Lower lobe of right lung (tissue), 2 donors: ENCODE results near the gene GRIA4. TPM values are rescaled to one million over a fixed set of nuclear protein-coding genes. Genes with fewer than 3 reads are reported as not detected.
A peak's percentile ranks its signal among the peaks of the same experiment; 100 is the strongest.

Experiments used
- ATAC-seq, 2 donors: fragments of 200-7000 bp; cut with Tn5 transposase; one replicate each; pipeline ENCODE4 v1.9.1; 2020 to 2022; ENCODE audit warnings: mild to moderate bottlenecking in 2 of 2, moderate library complexity in 2 of 2
- DNase-seq: peaks from one replicate; pipeline ENCODE4 v3.0.0-alpha.2; 2020
- H3K27ac ChIP-seq: fragments of 200-600 bp; one replicate; pipeline ENCODE4 v1.8.0; 2022
- H3K27me3 ChIP-seq: fragments of 200-600 bp; one replicate; pipeline ENCODE4 v1.8.0; 2022; ENCODE audit warnings: low read depth
- H3K36me3 ChIP-seq: fragments of 200-600 bp; one replicate; pipeline ENCODE4 v1.8.0; 2022; ENCODE audit warnings: mild to moderate bottlenecking
- H3K4me1 ChIP-seq: fragments of 200-600 bp; one replicate; pipeline ENCODE4 v1.8.0; 2022
- H3K4me3 ChIP-seq: fragments of 200-600 bp; one replicate; pipeline ENCODE4 v1.8.0; 2022; ENCODE audit warnings: mild to moderate bottlenecking
- H3K9me3 ChIP-seq: fragments of 200-600 bp; one replicate; pipeline ENCODE4 v1.8.0; 2022
- intact Hi-C: fragments of 100-400 bp; cut with DNase I; formaldehyde crosslinking; loops from one replicate; pipeline ENCODE4 v1.11.0; 2022
- total RNA-seq: library from RNA; stranded (reverse); fragmentation: NEBNext Ultra II Directional; extraction: Animal tissue kit (Norgen Biotek cat#: 25700); gene quantifications from one replicate; pipeline ENCODE4 v1.2.1, GENCODE V29; 2021
- TF ChIP-seq, protein P1 (sequence below): fragments of 200-600 bp; IDR thresholded peaks from one replicate; pipeline ENCODE4 v1.8.0; 2022; ENCODE audit warnings: antibody characterized with exemption, mild to moderate bottlenecking
- donor health status: DM: no; HTN: yes; CAD: no; lungs with severe emphysema.

The GRIA4 gene
- total RNA-seq, 1 donor from 2014 or later, result not detected

DNA sequence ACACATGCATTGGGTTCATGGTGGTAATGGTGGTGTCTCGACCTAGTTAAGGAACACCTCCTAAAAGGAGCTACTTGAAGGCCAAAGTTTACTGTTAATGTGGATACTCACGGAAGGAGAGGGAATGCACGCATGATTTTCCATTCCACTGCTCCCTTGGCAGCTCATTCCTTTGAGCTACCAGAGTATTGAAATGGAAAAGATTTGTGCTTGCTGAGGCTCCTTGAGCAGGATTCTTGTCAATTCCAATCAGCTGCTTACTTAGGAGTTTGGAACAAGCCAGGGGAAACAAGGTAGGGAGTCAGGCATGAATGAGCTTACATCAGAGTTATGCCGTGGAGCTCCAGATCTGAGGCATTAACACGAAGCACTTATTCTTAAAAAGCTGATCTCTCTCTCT lies 108.8 kb downstream of the GRIA4 start:
- Histone ChIP-seq H3K4me3 (no peak overlapping the region), H3K27me3 (no peaks in the 10 kb centered on the region), H3K36me3 (no peaks in the 10 kb centered on the region), H3K9me3 (no peaks in the 10 kb centered on the region), H3K4me1 (no peaks in the 10 kb centered on the region), H3K27ac (no peak overlapping the region)
- ATAC-seq (no peak), DNase-seq (no peak)
- TF ChIP-seq, protein P1, sequence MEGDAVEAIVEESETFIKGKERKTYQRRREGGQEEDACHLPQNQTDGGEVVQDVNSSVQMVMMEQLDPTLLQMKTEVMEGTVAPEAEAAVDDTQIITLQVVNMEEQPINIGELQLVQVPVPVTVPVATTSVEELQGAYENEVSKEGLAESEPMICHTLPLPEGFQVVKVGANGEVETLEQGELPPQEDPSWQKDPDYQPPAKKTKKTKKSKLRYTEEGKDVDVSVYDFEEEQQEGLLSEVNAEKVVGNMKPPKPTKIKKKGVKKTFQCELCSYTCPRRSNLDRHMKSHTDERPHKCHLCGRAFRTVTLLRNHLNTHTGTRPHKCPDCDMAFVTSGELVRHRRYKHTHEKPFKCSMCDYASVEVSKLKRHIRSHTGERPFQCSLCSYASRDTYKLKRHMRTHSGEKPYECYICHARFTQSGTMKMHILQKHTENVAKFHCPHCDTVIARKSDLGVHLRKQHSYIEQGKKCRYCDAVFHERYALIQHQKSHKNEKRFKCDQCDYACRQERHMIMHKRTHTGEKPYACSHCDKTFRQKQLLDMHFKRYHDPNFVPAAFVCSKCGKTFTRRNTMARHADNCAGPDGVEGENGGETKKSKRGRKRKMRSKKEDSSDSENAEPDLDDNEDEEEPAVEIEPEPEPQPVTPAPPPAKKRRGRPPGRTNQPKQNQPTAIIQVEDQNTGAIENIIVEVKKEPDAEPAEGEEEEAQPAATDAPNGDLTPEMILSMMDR, result no peak
- intact Hi-C loops, result no loop called here

DNA sequence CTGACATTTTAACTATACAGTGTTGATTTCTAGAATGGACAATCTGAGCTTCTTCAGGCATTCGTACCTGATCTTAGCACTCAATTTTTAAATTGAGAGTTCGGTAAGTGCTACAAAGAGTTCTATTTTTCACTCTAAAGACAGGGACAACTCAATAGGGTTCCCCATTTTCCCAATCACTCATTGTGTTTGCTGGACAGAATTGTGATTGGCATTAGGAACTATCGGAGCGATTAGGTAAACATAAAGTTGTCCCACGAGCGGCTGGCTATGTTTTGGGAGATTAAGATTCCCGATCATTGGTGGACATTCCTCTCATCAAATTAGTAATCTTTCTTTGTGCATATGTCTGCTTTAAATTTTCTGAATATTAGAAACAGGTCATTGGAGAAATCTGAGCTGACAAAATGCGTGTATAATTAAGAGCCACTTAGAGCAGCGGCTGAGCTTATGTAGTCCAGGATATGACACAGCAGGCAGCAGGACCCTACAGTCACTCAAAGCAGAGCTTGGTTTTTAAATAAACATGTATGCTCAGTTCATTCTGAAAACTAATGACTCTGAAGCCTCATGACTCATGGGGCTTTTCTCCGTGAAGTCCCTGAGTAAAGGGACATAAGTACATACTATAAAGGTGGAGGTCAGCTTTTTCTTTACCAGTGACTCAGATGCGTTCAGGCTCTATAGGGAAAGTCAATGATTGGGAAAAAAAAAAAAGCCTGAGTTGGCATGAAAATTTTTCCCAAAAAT lies 109.4 kb downstream of the GRIA4 start:
- ATAC-seq (peak in 1 of 2 donors; percentile 77), DNase-seq (no peak)
- H3K27ac ChIP-seq, result no peak overlapping the region

DNA sequence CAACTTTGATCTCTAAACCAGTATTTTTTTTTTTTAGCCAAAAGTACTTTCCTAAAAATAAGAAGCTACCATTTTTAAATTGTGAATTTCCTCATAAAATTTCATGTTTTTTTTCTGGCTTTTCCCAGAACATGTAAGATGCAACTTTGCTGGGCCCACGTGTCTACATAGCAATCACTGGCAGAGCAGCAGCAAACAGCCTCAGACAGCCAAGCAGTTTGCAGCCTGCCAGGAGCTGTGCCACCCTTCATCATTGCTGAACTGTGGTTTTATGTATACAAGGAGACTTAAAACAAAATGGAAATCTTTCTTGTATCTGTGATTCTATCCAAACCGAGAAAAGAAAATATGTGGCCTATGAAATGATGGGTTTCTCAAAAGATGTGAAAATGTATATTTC lies 110.2 kb downstream of the GRIA4 start:
- Histone ChIP-seq H3K36me3 (no peaks in the 10 kb centered on the region), H3K27me3 (no peaks in the 10 kb centered on the region), H3K27ac (no peak overlapping the region), H3K4me3 (no peak overlapping the region), H3K4me1 (no peaks in the 10 kb centered on the region), H3K9me3 (no peaks in the 10 kb centered on the region)
- no peak for DNase-seq
- TF ChIP-seq, protein P1, result no peak
- no peak for ATAC-seq
- intact Hi-C loops, result no loop called here

More for the DNA sequence above, 109.4 kb downstream of the GRIA4 start:
- intact Hi-C loops, result no loop called here
- H3K4me1 ChIP-seq, result no peaks in the 10 kb centered on the region
- H3K4me3 ChIP-seq, result no peak overlapping the region
- H3K9me3 ChIP-seq, result no peaks in the 10 kb centered on the region
- TF ChIP-seq, protein P1, result no peak
- H3K36me3 ChIP-seq, result no peaks in the 10 kb centered on the region
- no peaks in the 10 kb centered on the region for H3K27me3 ChIP-seq

DNA sequence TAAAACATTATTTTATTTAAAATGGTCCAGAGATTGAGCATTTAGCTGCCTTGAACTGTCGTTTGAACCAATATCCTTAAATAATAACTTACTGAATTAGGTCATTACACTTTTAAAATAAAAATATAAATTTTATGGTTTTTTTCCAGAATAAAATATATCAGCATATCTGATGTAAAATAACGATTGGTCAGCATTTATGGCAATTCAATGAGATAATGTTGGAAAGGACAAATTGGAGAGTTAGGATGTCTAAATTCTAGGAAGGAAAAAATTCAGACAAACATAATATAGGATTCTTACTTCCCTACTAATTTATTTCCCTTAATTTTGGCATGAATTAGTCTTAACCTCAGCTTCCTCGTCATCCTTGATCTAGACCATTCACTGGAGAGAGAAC lies 113.4 kb downstream of the GRIA4 start:
- no peak overlapping the region for H3K27ac ChIP-seq
- intact Hi-C loops, result no loop called here
- DNase-seq (no peak), ATAC-seq (no peak)
- H3K4me1 ChIP-seq, result no peaks in the 10 kb centered on the region
- TF ChIP-seq, protein P1, result no peak
- no peaks in the 10 kb centered on the region for H3K9me3 ChIP-seq
- no peak overlapping the region for H3K4me3 ChIP-seq
- H3K27me3 ChIP-seq, result no peaks in the 10 kb centered on the region
- H3K36me3 ChIP-seq, result no peaks in the 10 kb centered on the region

DNA sequence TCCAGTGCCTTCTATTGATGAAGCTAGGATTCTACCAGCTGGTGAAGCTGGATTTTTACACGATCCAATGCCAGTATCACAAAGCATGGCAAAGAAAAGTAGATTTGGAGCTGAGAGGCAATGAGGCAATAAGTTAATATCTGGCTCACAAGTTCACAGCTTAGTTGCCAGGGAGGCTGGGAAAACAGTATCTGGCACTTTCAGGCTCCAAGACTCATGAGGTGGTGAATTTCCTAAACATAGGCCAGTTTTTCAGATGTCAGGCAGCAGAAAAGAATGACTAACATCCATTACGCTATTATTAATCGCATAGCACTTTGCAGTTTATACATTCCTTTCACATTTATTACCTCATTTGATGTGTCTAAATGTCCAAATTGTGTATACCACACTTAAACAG lies 122.7 kb downstream of the GRIA4 start:
- TF ChIP-seq, protein P1, result no peak
- intact Hi-C loops, result no loop called here
- ATAC-seq, result no peak

More for the DNA sequence above, 122.7 kb downstream of the GRIA4 start:
- no peak for DNase-seq
- Histone ChIP-seq H3K27me3 (no peaks in the 10 kb centered on the region), H3K4me3 (no peak overlapping the region), H3K27ac (no peak overlapping the region), H3K9me3 (no peaks in the 10 kb centered on the region), H3K36me3 (no peaks in the 10 kb centered on the region), H3K4me1 (no peaks in the 10 kb centered on the region)
